NCI-H1417 (cell line): ENCODE data around the gene RFX1.
A peak's percentile ranks its signal among the peaks of the same experiment; 100 is the strongest.
"Not testable (repeated sequence)": the region's sequence is repeated elsewhere in the genome, so short reads cannot be mapped to it uniquely, and the experiment has no call there.

ENCODE experiments used
- DNase-seq, 3 experiments: peaks; one replicate each; lab custom pipeline; 2025; lab: John Stamatoyannopoulos, UW

Gene RFX1

DNA sequence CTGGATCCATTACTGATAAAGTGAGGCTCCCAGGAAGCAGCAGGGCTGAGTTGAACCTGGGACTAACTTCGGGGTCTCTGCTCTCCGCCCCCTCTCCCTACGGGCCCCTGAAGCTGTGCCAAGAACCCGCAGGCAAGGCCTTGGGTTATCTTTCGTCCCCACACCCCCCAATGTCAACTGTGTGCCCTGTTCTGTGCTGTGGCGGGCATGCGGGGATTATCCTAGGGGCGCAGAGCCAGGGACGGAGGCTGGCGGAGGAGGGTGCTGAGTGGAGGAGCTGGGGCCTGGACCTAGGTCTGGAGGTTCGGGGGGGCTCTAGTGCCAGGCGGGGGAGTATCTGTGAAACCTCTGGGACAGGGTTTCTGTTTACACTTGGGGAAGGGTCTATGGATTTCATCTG lies 26.4 kb downstream of the RFX1 start:
- no peak for DNase-seq

DNA sequence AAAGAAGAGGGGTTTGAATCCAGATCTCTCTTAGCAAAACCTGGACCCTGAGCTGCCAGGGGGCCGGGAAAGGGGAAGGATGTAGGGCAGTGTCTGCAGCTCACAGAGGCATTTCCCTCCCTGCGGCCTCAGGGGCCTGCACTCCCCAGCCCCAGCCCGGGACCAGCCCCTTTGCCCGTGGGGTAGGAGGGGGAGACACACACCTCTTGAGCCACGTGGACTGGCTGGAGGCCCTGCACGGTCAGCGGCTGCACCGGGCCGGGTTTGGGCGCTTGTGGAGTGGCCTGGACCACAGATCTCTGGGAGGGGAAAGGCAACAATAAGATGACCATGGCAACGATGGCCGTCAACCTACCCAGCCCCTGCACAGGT lies 26.9 kb downstream of the RFX1 start:
- DNase-seq = no peak

DNA sequence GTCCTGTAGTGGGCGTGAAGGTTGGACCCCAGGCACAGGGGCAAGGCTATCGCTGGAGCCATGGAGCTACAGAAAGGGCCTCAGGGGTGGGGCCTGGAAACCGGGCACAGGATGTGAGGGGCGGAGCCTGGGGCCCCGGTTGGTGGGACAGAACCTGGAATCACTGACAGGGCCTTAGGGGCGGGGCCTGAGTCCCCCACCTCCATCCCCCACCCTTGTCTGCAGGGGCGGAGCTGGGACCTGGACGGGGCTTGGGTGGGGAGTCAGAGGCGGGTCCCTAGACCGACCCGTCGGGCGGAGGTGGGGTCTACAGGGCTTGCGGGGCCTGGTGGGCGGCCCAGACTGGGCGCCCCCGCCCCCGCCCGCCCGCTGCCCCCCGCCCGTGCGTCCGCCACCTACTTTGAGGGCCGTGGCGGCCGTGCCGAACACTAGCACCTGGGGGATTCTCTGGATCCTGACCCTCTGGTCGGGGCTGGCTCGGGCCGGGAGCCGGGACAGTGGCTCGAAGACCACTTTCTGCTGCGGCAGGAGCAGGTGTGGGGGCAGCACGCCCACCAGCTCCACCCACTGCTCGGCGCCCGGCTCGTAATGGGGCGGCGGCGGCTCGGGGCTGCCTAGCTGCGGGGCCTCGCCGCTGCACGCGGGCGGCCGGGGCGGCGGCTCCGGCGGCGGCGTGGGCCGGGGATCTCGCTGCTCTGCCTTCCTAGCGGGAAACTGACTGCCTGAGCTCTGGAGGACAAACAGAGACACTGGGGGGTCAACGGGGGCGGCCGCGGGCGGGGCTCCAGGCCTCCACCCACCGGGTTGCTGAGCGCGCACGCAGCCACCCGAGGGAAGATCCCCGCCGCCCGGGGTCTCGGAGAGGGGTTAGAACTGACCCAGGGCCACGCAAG lies 27.5 kb downstream of the RFX1 start:
- DNase-seq = no peak

DNA sequence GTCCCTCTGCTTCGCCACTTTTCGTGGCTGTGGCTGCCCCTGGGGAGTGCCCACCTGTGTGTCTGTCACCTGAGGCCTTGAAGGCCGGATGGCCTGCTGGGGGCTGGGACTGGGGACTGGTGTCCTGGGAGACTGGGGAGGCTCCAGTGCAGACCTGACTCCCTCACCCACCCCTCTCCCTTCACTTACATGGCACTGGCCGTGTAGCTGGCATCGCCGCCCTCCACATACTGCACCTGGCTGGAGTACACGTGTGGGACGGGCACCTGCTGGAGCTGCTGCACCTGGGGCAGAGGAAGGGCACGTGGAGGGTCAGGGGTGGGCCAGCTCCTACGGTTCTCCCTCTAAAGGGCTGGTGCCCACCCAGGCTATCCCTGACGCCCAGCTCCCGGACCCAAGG lies 28.3 kb downstream of the RFX1 start:
- DNase-seq = no peak

DNA sequence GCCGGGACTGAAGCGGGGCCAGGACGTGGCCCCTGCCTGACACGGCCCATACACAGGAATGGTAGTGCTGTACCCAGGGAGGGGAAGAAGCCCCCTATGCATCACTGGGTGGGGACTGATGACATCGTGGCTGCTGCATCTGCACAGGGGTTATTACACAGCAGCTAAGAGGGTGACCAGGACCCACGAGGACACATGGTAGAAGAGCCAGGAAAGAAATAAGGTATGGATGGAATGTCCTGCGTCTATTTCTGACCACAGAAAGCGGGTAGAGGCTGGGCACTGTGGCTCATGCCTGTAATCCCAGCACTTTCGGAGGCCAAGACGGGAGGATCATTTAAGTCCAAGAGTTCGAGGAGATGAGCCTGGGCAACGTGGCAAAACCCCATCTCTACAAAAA lies 29.7 kb downstream of the RFX1 start:
- no peak for DNase-seq

DNA sequence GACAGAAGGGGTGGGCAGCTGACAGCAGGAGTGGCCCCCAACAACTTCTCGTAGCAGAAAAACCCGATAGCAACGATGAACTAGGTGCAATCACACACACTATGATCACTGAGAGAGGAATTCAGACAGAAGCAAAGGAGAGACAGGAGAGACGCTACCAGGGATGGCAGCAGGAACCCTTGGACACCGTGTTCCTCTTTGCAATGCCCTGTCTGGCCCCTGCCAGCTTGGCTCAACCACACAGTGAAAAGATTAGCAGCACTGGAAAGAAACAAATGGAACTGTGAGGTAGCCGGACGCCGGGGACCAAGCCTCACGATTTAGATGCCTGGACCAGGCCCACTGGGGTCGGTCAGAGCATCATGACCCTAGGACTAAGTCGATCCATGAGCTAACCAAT lies 30.2 kb downstream of the RFX1 start:
- no peak for DNase-seq

DNA sequence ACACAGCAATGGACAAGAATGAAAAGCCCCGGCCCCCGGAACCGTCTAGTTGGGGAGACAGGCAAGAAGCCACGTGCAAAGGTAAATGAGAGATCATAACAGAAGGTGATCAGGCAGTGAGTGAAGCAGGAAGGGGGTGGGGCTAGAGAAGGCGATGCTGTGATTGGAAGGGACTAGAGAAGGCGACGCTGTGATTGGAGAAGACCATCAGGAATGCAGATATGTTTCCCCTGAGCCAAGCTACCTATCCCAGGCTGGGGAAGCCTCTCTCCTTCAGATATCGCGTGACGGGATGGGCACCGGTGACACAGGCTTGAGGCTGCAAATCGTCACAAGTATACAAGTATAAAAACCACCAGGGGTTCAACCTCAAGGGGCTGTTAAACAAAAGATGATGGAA lies 32.0 kb downstream of the RFX1 start:
- DNase-seq = peak; percentile 30 to 39 (median 36)

DNA sequence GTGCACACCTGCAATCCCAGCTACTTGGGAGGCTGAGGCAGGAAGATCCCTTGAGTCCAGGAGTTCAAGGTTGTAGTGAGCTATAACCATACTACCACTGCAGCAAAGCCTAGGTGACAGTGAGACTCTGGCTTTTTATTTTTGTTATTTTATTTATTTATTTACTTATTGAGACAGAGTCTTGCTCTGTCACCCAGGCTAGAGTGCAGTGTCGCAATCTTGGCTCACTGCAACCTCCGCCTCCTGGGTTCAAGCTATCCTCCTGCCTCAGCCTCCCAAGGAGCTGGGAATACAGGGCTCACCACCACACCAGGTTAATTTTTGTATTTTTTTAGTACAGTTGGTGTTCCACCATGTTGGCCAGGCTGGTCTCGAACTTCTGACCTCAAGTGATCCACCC lies 32.6 kb downstream of the RFX1 start:
- not testable (repeated sequence) for DNase-seq

DNA sequence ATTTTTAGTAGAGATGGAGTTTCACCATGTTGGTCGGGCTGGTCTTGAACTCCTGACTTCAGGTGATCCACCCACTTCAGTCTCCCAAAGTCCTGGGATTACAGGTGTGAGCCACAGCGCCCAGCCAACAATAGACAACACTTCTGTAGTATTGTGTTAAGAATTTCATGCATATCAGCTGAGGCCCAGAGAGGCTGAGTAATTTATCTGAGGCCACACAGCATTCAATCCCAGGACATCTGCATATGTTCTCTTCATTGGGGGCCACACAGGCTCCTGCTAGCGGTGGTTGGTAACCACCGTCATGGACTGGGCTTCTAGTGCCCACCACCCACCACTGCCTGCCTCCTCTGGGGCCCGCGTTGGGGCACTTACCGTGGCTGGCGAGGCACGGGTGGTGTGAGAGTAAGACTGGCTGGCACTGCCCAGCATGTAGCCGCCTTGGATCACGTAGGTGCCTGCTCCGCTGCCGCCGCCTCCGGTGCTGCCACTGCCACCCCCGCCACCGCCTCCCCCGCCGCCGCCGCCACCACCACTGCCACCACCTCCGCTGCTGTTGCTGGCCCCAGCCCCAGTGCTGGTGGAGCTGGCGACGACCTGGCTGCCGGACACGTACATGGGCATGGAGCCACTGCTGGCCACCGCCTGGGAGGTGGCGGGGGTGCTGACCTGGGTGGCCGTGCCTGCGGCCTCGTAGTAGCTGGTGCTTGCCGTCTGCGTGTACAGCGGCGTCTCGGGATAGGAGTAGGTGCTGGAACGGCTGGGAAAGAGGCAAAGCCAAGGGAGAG lies 33.6 kb downstream of the RFX1 start:
- no peak for DNase-seq

DNA sequence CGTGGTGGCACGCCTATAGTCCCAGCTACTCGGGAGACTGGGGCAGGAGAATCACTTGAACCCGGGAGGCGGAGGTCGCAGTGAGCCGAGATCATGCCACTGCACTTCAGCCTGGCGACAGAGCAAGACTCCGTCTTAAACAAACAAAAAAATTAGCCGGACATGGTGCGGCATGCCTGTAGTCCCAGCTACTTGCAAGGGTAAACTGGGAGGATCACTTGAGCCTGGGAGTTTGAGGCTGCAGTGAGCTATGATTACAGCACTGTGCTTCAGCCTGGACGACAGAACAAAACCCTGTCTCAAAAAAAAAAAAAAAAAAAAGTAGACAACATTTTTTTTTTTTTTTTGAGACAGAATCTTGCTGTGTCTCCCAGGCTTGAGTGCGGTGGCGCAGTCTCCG lies 34.3 kb downstream of the RFX1 start:
- DNase-seq = not testable (repeated sequence)

DNA sequence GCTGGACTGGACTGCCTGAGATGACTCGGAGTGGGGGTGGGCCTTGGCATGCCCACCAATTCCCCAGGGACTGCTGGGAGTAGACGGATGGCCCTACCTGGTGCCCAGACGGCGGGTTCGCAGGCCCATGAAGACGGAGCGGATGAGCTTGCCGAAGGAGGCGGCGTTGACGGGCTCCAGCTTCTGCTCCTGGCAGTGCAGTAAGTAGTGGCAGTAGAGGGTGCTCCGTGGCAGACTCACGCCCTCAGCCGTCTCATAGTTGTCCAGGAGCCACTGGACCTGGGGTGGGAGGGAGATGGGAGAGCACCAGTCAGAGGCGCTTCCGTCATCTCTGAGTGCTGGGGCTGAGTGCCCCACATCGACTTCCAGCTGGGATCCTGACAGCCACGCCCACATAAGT lies 36.2 kb downstream of the RFX1 start:
- no peak for DNase-seq

DNA sequence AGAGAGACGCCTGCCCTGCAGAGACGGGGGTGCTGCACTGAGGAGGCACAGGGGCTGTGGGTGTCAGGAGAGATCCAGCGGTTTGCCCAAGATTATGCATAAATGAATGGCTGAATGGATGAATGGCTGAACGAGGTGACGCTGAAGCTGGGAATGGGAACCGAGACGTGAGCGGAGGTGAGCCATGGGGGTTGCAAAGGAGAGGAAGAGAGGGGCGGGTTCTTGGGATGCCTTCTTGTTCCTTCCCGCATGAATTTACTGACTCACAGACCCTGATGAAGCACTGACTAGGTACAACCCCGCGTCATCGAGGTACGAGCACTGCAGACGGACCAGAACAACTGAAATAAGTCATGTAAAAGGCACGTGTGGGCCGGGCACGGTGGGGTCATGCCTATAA lies 37.1 kb downstream of the RFX1 start:
- no peak for DNase-seq

DNA sequence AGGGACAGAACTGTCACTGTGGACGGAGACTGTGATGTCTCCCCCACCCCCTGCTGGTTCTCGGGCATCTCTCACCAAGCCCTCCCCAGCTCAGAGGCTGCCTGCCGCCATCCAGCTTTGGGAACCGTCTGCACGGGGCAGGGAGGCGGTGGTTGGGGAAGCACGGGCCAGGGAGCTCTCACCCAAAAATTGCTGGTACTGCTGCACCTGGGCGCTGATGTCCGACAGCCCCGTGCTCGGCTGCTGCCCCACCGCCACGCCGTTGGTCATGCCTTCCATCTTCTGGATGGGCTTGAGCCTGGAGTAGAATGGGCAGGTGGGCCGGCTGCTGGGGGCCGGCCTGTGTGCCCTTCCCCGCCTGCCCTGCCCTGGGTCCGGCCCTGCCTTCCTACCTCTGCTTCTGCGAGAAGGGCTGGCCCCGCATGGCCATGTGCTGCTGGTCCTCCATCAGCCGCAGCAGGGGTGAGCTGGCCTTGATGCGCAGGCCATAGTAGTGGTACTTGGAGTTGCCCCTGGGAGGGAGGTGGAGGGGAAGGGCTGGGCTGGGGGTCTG lies 37.7 kb downstream of the RFX1 start:
- DNase-seq = no peak

DNA sequence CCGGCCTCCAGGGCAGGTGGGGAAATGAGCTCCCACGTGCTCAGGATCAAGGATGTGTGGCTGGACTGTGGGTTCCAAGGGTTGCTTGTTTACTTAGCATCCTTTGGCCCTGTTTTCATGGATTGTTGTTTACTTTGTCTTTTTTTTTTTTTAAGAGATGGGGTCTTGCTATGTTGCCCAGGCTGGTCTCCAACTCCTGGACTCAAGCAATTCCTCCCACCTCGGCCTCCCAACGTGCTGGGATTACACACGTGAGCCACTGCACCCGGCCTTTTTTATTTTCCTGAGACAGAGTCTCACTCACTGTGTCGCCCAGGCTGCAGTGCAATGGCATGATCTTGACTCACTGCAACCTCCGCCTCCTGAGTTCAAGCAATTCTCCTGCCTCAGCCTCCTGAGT lies 38.9 kb downstream of the RFX1 start:
- DNase-seq = not testable (repeated sequence)

DNA sequence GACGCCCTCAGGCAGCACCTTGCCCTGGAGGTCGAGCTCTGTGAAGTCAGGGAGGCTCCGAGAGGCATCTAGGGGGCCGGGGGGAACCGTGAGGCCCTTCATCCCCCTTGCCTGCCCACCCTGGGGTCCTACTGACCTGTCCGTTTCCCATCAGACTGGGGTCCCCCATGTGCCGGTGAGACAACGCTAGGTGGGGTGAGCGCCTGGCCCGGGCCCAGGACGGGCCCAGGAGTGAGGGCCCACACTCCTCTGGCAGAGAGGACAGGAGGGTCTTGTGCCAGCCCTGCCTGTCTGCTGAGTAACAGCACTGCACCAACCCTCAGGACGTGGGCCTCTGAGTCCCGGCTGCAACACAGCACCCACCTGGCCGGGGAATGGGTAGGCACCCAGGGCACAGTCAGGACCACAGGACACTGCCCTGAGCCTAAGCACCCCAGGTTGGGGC lies 39.4 kb downstream of the RFX1 start:
- no peak for DNase-seq

DNA sequence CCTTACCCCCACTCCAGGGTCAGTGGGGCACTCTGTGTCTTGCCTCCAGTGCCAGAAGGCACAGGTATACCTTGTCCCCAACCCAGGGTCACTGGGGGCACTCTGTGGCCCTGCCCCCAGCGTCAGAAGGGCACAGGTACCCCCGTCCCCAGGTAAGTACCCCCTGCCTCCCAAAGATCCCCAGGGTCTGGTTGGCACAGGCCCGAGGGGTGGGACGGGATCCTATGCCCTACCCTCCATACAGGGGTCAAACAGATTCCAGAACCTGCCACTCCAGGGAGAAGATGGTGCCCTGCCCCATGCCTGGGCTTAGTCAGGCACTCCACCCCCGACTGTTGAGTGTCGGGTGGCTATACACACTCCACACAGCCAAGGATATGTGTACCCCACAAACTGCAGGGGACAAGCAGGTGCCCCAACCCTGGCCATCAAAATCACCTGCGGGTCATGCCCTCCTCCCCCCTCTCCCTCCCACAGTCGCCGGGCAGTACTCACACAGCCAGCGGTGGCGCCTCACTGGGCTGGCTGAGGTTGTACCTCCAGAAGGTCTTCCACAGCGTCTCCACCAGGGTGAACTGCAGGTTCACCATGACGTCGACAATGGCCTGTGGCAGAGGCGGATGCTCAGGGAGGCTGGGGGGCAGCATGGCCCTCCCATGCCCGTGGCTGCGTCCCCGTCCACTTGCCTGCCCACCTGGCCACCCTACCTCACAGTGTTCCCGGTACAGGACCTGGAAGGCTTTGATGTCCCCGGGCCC lies 40.0 kb downstream of the RFX1 start:
- no peak for DNase-seq

DNA sequence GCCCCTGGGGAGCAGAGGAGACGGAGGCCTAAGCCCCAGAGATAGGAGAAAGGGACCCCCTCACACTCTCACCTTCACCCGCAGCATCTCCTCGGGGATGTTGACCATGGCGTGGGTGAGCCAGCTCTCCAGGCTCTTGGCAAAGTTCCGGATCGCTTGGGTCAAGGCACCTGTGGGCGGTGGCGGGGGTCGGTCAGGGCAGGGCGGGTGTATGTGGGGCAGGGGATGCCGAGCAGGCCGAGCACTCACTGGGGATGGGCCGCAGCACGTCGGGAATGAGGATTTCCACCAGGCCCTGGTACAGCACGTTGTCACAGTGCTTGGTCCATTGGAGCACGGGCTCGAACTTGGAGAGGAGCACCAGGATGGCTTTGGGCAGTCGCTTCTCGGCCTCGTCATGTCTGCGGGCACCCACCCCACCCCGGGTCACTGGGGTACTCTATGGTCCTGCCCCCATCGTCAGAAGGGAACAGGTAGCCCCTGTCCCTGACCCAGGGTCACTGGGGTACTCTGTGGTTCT lies 40.7 kb downstream of the RFX1 start:
- DNase-seq = no peak

DNA sequence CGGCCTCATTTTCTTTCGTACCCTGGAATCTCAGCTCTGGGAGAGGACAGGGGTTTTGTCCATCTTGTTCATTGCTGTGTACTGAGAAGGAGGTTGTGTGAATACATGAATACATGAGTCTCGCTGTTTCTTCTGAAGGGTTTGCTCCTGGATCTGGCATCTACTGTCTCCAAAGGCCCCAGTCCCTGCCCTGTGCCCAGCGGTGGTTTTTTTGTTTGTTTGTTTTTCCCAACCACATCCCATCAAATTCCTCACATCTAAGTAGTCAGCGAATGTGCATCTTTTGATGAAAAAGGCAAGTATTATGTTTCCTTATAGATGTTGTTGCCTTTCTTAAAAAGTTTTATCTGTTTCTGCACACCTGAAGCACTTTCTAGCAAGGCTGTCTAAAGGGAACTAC lies 41.3 kb downstream of the RFX1 start:
- no peak for DNase-seq

DNA sequence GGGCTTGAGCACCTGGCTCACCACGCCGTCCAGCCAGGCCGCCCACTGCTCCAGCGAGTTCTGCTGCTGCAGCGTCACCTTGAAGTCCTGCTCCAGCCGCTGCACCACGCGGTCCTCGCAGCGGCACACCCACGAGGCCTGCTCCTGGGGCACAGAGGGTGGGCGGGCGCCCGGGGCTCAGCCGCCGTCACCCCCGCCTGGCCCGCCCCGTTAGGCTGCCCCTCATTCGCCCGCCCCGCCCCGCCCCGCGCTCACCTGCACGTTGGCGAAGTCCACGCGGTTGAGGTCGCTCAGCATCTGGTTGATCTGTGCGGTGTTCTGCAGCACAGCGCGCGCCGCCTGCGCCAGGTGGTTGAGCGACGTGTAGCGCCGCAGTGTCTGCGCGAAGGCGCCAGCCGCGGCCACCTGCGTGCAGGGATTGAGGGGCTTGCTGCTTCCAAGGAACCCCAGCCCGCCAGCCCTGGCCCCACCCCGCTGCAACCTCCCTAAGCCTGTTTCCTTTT lies 42.5 kb downstream of the RFX1 start:
- no peak for DNase-seq

DNA sequence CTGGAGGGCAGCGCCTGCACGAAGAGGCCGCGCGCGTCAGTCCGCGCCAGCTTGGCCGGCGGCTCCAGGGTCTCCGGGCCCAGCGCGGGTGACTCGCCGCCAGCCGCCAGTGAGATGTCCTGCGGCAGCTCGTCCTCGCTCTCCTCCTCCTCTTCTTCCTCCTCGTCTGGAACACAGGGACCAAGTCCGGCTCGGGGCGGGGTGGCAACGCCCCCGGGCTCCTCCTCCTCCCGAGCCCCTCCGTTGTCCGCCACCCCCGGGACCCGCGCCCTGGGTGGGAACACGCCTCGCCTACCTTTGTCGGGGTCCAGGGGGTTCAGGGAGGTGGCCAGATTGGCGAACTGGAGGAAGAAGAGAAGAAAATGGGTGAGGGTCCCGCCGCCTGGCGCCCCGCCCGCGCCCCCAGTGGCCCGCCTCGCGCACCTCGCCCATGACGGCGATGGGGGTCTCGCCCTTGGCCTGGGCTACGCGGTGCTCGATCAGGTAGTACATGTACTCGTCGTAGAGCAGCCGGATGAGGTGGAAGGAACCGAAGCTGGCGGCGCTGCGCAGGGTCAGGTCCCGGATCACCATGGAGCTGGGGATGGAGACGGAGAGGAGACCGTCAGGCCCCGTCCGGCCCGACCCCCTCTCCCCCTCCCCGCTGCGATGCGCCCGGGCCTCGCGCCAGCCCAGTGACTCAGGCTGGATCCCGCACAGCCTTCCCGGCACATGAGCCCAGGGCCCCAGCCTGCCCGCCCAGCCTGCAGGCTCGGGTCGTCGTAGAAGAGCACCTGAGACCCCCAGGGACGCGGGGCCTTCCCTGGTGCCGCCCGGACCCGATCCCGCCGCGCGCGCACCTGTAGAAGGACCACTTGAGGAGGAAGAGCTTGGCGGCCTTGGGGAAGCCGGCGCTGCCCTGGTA lies 43.2 kb downstream of the RFX1 start:
- DNase-seq = no peak
